Neutrophil (primary cell): Measurements from ENCODE around the gene ABHD16B.
A peak's percentile ranks its signal among the peaks of the same experiment; 100 is the strongest.

Experiments used
- H3K27ac ChIP-seq: fragments of 200-600 bp; sonication (generic); 2 replicates; pipeline ENCODE4 v1.5.1; 2016; ENCODE audit warnings: mild to moderate bottlenecking, moderate library complexity
- H3K27me3 ChIP-seq: fragments of 200-600 bp; sonication (generic); 2 replicates; pipeline ENCODE4 v1.6.0; 2016; ENCODE audit warnings: mild to moderate bottlenecking
- H3K36me3 ChIP-seq: fragments of 200-600 bp; sonication (generic); 2 replicates; pipeline ENCODE4 v1.5.1; 2017
- H3K4me1 ChIP-seq, 2 experiments: fragments of 200-600 bp in 1 of 2; sonication (generic) in 1 of 2; 1 replicate in 1 of 2; 2 replicates in 1 of 2; pipeline versions ENCODE4 v1.5.1 to v1.6.1; 2013 to 2016; ENCODE audit warnings: low read depth in 1 of 2, low read length in 1 of 2, mild to moderate bottlenecking in 1 of 2, moderate library complexity in 1 of 2; ENCODE audit not compliant: control insufficient read depth in 1 of 2, insufficient read depth in 1 of 2
- H3K4me3 ChIP-seq, 2 experiments: fragments of 200-600 bp in 1 of 2; sonication (generic) in 1 of 2; 1 replicate in 1 of 2; 2 replicates in 1 of 2; pipeline ENCODE4 v1.5.1; 2013 to 2016; ENCODE audit warnings: low read depth in 1 of 2, low read length in 1 of 2, mild to moderate bottlenecking in 1 of 2, moderate library complexity in 1 of 2
- H3K9me3 ChIP-seq: fragments of 200-600 bp; sonication (generic); 2 replicates; pipeline ENCODE4 v1.5.1; 2016
- TF ChIP-seq, protein P1 (sequence below): fragments of 200-600 bp; sonication (generic); IDR thresholded peaks from 2 replicates; pipeline ENCODE4 v1.5.1; 2016; ENCODE audit warnings: antibody characterized with exemption

Gene ABHD16B

DNA sequence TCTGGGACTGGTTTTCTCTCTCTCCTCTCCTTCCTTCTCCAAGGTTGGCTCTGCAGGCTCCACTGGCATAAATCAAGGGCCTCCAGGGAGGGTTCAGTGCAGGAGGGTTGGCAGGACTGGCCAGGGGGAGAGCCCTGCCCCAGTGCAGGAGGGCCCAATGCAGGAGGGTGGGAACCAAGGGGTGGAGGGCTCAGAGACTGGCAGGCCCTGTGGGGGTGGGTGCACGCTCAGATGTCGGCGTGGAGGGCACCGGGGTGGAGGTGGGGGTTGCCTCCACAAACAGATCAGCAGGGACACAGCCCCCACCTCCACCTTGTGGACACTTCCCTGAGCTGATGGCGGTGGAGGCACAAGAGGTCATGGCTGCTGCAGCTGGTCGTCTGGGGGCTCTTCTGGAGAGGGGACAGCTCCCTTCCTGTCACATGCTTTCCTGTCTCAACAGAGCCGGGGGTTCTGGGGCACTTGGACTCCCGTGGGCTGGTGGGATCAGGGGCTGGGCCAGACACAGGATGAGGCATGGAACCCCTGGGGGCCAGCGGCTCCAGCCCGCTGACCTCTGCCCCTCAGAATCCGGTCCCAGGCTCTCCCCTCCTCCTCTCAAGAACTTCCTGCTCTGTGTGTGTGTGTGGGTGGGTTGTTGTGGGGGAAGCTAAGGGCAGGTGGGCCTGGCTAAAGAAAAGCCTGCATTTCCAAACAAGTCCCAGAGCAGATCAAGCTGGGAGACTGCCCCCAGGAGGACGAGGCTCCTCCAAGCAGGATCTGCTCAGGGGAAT lies 2.7 kb upstream of the ABHD16B start:
- peaks cover 8% of the 10 kb centered on the region for H3K36me3 ChIP-seq
- TF ChIP-seq, protein P1, sequence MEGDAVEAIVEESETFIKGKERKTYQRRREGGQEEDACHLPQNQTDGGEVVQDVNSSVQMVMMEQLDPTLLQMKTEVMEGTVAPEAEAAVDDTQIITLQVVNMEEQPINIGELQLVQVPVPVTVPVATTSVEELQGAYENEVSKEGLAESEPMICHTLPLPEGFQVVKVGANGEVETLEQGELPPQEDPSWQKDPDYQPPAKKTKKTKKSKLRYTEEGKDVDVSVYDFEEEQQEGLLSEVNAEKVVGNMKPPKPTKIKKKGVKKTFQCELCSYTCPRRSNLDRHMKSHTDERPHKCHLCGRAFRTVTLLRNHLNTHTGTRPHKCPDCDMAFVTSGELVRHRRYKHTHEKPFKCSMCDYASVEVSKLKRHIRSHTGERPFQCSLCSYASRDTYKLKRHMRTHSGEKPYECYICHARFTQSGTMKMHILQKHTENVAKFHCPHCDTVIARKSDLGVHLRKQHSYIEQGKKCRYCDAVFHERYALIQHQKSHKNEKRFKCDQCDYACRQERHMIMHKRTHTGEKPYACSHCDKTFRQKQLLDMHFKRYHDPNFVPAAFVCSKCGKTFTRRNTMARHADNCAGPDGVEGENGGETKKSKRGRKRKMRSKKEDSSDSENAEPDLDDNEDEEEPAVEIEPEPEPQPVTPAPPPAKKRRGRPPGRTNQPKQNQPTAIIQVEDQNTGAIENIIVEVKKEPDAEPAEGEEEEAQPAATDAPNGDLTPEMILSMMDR = no peak

DNA sequence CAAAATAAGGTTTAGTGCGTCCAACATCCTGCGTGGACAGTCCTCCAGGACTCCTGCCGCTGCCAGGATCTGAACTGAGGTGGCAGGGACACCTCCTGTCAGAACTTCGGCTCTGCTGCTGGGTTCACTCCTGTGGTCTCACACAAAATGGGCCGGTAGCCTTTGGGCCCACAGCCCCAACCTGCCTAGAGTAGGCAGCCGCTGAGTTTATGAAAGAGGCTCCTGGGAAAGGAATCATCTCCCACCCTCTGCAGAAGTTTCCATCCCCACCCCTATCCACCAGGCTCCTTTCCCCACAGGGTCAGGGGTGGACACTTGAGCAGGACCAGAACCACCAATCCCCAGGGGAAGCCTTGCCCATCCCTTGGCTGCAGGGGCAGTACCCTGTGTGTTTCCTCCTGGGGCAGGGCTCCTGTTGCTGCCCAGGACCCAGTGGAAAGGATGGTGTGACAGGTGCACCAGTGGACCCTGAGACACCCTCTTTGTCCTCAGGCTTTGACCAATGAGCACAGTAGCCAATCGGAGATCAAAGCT lies 2.1 kb upstream of the ABHD16B start:
- TF ChIP-seq, protein P1 = no peak
- Histone ChIP-seq H3K27ac (peak overlapping the region; percentile 99), H3K4me3 (no peak overlapping the region), H3K27me3 (peaks cover 51% of the 10 kb centered on the region), H3K4me1 (peaks cover 55 to 74% of the 10 kb centered on the region in 2 experiments), H3K9me3 (no peaks in the 10 kb centered on the region), H3K36me3 (peaks cover 8% of the 10 kb centered on the region)

More for the DNA sequence above, 2.7 kb upstream of the ABHD16B start:
- Histone ChIP-seq H3K4me1 (peaks cover 48 to 69% of the 10 kb centered on the region in 2 experiments), H3K27ac (peak overlapping the region; percentile 99), H3K4me3 (no peak overlapping the region), H3K27me3 (peaks cover 57% of the 10 kb centered on the region), H3K9me3 (no peaks in the 10 kb centered on the region)

DNA sequence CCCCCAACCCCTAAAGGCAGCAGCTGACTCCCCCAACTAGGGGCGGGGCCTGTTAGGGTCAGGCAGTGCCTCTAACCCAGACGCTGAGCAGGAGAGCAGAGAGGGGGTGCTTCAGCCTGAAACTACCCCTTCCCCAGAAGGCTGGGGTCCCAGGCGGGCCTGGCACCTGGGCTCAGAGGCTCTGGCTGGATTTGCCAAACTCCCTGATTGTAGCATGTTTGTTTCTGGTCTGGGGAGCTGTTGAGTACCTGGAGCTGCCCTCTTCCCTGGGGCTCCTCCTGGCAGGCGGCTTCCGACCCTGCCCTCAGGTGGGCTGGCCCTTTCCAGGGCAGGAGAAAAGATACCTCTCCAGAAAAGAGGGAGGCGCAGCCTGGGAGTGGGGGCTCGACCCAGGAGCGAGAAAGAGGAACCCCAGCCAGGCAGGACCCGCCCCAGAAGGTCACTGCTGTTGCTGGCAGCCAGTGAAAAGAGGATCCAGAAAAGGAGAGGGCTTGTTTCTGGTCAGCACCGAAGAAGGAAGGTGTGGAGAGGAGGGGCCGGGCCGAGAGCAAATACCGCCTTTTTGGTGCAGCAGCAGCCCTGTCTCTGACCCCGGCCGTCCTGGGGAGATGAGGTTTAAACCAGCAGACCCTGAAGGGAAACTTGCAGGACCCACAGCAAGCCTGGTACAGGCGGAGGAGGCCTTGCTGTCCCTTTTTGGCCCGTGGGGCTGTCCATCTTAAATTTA lies 810 bp upstream of the ABHD16B start:
- Histone ChIP-seq H3K9me3 (no peaks in the 10 kb centered on the region), H3K4me3 (peak overlapping the region; percentile 18 to 36), H3K27me3 (peaks cover 38% of the 10 kb centered on the region), H3K27ac (peak overlapping the region; percentile 99), H3K4me1 (peaks cover 58 to 69% of the 10 kb centered on the region in 2 experiments), H3K36me3 (peaks cover 8% of the 10 kb centered on the region)
- TF ChIP-seq, protein P1 = no peak

DNA sequence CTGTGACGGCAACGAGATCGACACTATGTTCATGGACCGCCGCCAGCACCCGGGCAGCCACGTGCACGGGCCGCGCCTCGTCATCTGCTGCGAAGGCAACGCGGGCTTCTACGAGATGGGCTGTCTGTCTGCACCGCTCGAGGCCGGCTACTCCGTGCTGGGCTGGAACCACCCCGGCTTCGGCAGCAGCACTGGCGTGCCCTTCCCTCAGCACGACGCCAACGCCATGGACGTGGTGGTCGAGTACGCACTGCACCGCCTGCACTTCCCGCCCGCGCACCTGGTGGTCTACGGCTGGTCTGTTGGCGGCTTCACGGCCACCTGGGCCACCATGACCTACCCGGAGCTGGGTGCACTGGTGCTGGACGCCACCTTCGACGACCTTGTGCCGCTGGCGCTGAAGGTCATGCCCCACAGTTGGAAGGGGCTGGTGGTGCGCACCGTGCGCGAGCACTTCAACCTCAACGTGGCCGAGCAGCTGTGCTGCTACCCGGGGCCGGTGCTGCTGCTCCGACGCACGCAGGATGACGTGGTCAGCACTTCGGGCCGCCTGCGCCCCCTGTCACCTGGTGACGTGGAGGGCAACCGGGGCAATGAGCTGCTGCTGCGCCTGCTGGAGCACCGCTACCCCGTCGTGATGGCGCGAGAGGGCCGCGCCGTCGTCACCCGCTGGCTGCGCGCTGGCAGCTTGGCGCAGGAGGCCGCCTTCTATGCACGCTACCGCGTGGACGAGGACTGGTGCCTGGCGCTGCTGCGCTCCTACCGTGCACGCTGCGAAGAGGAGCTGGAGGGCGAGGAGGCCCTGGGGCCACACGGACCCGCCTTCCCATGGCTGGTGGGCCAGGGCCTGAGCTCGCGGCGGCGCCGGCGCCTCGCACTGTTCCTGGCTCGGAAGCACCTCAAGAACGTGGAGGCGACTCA lies 943 bp downstream of the ABHD16B start:
- Histone ChIP-seq H3K4me3 (peak overlapping the region in 1 of 2 experiments; percentile 86), H3K27me3 (peaks cover 21% of the 10 kb centered on the region), H3K36me3 (peaks cover 13% of the 10 kb centered on the region), H3K9me3 (no peaks in the 10 kb centered on the region), H3K27ac (peak overlapping the region; percentile 99), H3K4me1 (peaks cover 75 to 83% of the 10 kb centered on the region in 2 experiments)
- TF ChIP-seq, protein P1 = no peak
